HG03045 (cell line): ENCODE data around the gene RELN.

Experiments used
- ATAC-seq: cut with Tn5 transposase; IDR thresholded peaks from one replicate; pipeline ENCODE4 v1.9.1; 2021; ENCODE audit warnings: mild to moderate bottlenecking, moderate library complexity; ENCODE audit not compliant: unreplicated experiment

The RELN gene

GRCh38 chr7:103594186-103594585, 395.3 kb downstream of the RELN start:
- no peak for ATAC-seq

GRCh38 chr7:103593691-103594090, 395.8 kb downstream of the RELN start:
- ATAC-seq: no peak

GRCh38 chr7:103592844-103593243, 396.6 kb downstream of the RELN start:
- ATAC-seq: no peak

- no peak for ATAC-seq
These were observed 397.3 kb downstream of the RELN start for GRCh38 chr7:103592187-103592586.

- ATAC-seq: no peak
These were observed 409.4 kb downstream of the RELN start for GRCh38 chr7:103580031-103580430.

GRCh38 chr7:103577059-103577458, 412.4 kb downstream of the RELN start:
- ATAC-seq: no peak

GRCh38 chr7:103576641-103577040, 412.8 kb downstream of the RELN start:
- no peak for ATAC-seq

GRCh38 chr7:103574576-103574975, 414.9 kb downstream of the RELN start:
- no peak for ATAC-seq

GRCh38 chr7:103573479-103574058, 415.9 kb downstream of the RELN start:
- ATAC-seq: no peak

- ATAC-seq: no peak
These were observed 417.9 kb downstream of the RELN start for GRCh38 chr7:103571586-103571985.

- no peak for ATAC-seq
These were observed 419.7 kb downstream of the RELN start for GRCh38 chr7:103569621-103570305.

GRCh38 chr7:103564416-103564815, 425.0 kb downstream of the RELN start:
- no peak for ATAC-seq

- ATAC-seq: no peak
These were observed 429.3 kb downstream of the RELN start for GRCh38 chr7:103560136-103560535.

GRCh38 chr7:103551016-103551415, 438.4 kb downstream of the RELN start:
- ATAC-seq: no peak

- ATAC-seq: no peak
These were observed 439.7 kb downstream of the RELN start for GRCh38 chr7:103549786-103550185.

GRCh38 chr7:103547451-103548284, 441.8 kb downstream of the RELN start:
- no peak for ATAC-seq

GRCh38 chr7:103542470-103542869, 447.0 kb downstream of the RELN start:
- no peak for ATAC-seq

GRCh38 chr7:103541947-103542346, 447.5 kb downstream of the RELN start:
- ATAC-seq: no peak

- no peak for ATAC-seq
These were observed 448.4 kb downstream of the RELN start for GRCh38 chr7:103541026-103541425.

GRCh38 chr7:103540338-103540737, 449.1 kb downstream of the RELN start:
- ATAC-seq: no peak

- no peak for ATAC-seq
These were observed 449.6 kb downstream of the RELN start for GRCh38 chr7:103539875-103540274.
